Measurements from ENCODE around the gene PDCD10.

Gene PDCD10

DNA sequence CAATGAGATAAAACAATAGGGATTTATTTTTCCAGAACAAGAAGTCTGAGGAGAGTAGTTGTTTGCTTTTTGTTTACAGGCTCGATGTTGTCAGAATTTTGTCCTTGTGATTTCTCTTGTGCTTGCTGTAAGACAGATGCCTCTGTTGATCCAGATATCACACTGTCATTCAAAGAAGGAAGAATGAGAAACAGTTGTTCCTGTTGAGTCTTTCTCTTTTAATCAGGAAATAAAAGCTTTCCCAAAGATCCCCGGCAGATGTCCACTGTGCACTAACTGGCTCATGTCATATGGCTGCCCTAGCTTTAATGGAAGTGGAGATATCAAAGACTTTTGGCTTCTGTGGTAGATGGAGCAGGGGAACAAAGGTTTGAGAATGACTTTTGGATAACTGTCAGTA lies 7.6 kb upstream of the PDCD10 start:
- no peak overlapping the region for H3K27ac Mint-ChIP-seq
- no peak overlapping the region for H3K4me3 Mint-ChIP-seq
- no peaks in the 10 kb centered on the region for H3K27me3 Mint-ChIP-seq (ENCODE audit: low read depth)
- H3K4me1 Mint-ChIP-seq (ENCODE audit: low read depth) = peaks cover 7% of the 10 kb centered on the region
- no peaks in the 10 kb centered on the region for H3K9me3 Mint-ChIP-seq
- H3K36me3 Mint-ChIP-seq (ENCODE audit: low read depth) = no peaks in the 10 kb centered on the region

DNA sequence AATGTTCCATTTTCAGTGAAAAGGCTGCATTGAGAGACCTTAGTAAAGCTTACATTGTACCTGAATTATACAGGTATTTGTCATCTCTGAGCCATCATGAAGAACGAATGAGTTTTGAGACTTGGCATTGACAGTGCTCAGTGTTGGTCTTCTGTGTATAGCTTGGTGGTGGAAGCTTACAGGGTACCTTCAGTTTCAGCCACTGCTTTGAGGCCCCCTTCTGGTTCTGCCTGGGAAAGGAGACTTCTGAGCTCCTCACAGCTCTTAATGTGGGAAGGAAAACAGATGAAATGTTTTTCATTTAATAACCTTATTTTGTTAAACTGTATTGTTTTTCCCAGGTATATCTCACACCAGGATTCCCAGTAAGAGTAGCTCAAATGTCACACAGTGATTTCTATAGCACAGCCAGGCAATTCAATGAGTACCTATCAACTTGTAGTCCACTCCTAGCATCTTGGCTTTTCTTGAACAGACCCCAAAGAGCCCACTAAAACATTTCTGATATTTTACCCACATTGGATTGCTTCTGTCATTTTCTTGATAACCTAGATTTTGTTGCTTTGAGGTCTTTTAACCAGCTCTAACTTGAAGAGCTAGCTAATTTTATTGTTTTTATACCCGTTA lies 6.4 kb upstream of the PDCD10 start:
- H3K9me3 Mint-ChIP-seq = no peaks in the 10 kb centered on the region
- H3K36me3 Mint-ChIP-seq (ENCODE audit: low read depth) = no peaks in the 10 kb centered on the region
- H3K27me3 Mint-ChIP-seq (ENCODE audit: low read depth) = no peaks in the 10 kb centered on the region
- H3K4me1 Mint-ChIP-seq (ENCODE audit: low read depth) = peaks cover 11% of the 10 kb centered on the region
- H3K4me3 Mint-ChIP-seq = no peak overlapping the region
- no peak overlapping the region for H3K27ac Mint-ChIP-seq

DNA sequence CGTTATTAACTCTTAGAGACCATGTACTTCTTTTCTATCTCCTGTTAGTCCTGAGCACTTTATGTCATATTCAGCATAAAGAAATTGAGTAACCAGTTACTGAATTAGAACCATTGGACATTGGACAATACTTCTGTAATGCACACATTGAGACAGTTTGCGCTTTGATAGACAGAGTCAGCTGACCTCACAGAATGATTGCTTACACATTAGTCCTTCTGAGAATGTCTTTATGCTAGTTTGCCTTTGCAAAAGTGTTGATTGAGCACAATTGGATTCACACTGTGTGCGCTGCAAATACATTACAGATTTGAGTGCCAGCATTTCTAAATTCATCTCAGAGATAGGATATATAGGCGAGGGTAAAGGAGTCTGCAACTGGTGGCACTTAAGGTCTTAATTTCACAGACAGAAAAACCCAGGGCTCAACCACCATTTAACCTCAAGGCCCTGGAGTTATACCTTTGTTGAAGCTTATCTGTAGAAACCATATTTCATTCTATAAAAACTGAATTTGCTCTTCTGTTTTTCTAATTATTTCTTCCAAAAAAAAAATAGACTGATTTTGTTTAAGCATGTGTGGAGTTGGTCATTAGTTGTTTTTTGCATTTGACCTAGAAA lies 4.6 kb upstream of the PDCD10 start:
- H3K36me3 Mint-ChIP-seq (ENCODE audit: low read depth) = no peaks in the 10 kb centered on the region
- H3K27ac Mint-ChIP-seq = no peak overlapping the region
- H3K27me3 Mint-ChIP-seq (ENCODE audit: low read depth) = no peaks in the 10 kb centered on the region
- H3K4me1 Mint-ChIP-seq (ENCODE audit: low read depth) = peaks cover 11% of the 10 kb centered on the region
- H3K4me3 Mint-ChIP-seq = no peak overlapping the region
- no peaks in the 10 kb centered on the region for H3K9me3 Mint-ChIP-seq

DNA sequence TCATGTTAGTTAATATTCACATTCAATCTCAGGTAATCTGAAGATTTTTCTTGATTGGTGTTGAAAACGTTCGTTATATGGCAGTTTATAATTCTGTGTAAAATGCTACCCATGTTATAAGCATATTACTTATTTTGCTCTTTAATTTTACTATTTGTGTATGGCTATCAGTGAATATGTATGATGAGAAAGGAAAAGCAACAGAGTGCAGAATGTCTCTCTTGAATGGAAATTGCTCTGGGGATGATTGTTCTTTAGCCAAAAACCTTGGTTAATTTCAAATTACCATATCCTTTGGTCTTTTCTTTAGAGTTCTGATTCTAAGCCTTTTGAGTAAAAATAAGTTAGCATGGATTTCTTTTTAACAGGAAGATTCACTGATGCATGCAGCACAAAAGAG lies 3.3 kb upstream of the PDCD10 start:
- no peaks in the 10 kb centered on the region for H3K27me3 Mint-ChIP-seq (ENCODE audit: low read depth)
- H3K4me3 Mint-ChIP-seq = no peak overlapping the region
- H3K4me1 Mint-ChIP-seq (ENCODE audit: low read depth) = peaks cover 14% of the 10 kb centered on the region
- H3K27ac Mint-ChIP-seq = no peak overlapping the region
- no peaks in the 10 kb centered on the region for H3K9me3 Mint-ChIP-seq
- H3K36me3 Mint-ChIP-seq (ENCODE audit: low read depth) = no peaks in the 10 kb centered on the region

- Mint-ChIP-seq H3K27ac (no peak overlapping the region), H3K27me3 (ENCODE audit: low read depth) (no peaks in the 10 kb centered on the region), H3K4me1 (ENCODE audit: low read depth) (peaks cover 24% of the 10 kb centered on the region), H3K36me3 (ENCODE audit: low read depth) (no peaks in the 10 kb centered on the region), H3K4me3 (peak overlapping the region; percentile 18), H3K9me3 (no peaks in the 10 kb centered on the region)
These were observed 2.3 kb upstream of the PDCD10 start for GRCh38 chr3:167736997-167737396.

DNA sequence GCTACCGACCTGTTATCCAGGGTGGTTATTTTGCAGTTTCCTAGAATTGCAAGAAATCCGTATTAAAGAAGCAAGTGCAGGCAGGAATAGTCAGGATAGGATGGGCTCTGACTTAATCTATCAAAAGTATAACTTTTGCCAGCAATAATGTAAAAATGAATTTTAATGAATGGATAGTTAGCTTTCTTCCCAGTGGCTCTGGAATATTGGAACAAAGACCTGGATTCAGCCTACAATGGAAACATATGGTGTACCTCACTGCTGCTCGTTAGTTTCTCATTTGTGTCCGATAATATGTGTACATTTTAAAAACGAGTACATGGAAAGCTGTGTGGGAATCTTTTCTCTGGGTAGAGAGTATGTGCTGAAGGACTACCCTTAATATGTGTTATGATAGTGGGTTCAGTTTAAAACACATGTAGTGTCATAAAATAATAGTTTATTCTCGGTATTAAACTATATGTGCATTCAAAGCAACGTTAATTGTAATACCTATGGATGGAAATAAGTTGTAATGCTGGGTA lies 1.6 kb upstream of the PDCD10 start:
- no peak overlapping the region for H3K27ac Mint-ChIP-seq

GRCh38 chr3:167735233-167736138 lies 794 bp upstream of the PDCD10 start, which contains the start of gene SERPINI1:
Gene SERPINI1, plus strand, starts transcription at chr3:167735721. Its CDS starts 53,408 bp downstream, at chr3:167789129.
- Mint-ChIP-seq H3K27ac (no peak within 1 kb of the TSS), H3K4me3 (no peak within 1 kb of the TSS), H3K4me1 (ENCODE audit: low read depth) (peaks cover 26% of the 10 kb centered on the region), H3K27me3 (ENCODE audit: low read depth) (no peaks in the 10 kb centered on the region), H3K9me3 (no peaks in the 10 kb centered on the region), H3K36me3 (ENCODE audit: low read depth) (peaks cover 3% of the 10 kb centered on the region)

More for the DNA sequence above, 1.6 kb upstream of the PDCD10 start:
- Mint-ChIP-seq H3K4me1 (ENCODE audit: low read depth) (peaks cover 29% of the 10 kb centered on the region), H3K36me3 (ENCODE audit: low read depth) (peaks cover 3% of the 10 kb centered on the region), H3K4me3 (no peak overlapping the region), H3K9me3 (no peaks in the 10 kb centered on the region), H3K27me3 (ENCODE audit: low read depth) (no peaks in the 10 kb centered on the region)

DNA sequence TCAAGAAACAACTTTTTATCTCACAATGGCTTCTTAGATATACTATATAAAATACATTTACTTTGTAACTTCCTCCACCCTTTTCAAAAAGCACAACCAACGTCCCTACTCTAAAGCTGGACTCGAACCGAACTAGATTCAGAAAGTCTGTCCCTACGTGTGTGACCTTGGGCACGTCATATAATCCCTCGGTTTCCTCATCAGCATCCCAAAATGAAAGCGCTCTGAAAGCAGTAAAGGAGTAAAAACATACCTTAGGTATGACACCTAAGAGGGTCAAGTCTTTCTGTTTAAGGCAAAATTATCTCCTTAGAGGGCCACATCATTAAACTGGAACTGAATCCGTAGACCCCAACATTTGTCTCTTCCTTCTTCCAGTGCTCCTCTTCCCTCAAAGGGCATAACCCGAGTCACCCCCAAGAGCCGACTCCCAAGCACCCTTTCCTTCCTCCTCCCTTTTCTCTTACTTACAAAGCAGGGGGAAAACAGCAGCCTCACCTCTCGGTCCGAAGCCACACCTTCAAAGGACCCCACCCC lies 663 bp downstream of the PDCD10 start:
- H3K36me3 Mint-ChIP-seq (ENCODE audit: low read depth) = peaks cover 3% of the 10 kb centered on the region
- H3K9me3 Mint-ChIP-seq = no peaks in the 10 kb centered on the region
- H3K27ac Mint-ChIP-seq = no peak overlapping the region
- peaks cover 29% of the 10 kb centered on the region for H3K4me1 Mint-ChIP-seq (ENCODE audit: low read depth)
- no peak overlapping the region for H3K4me3 Mint-ChIP-seq
- no peaks in the 10 kb centered on the region for H3K27me3 Mint-ChIP-seq (ENCODE audit: low read depth)

GRCh38 chr3:167732313-167733065 lies 2.2 kb downstream of the PDCD10 start:
- H3K9me3 Mint-ChIP-seq = no peaks in the 10 kb centered on the region
- peak overlapping the region; percentile 55 for H3K4me3 Mint-ChIP-seq
- H3K36me3 Mint-ChIP-seq (ENCODE audit: low read depth) = peaks cover 3% of the 10 kb centered on the region
- peaks cover 34% of the 10 kb centered on the region for H3K4me1 Mint-ChIP-seq (ENCODE audit: low read depth)
- H3K27ac Mint-ChIP-seq = no peak overlapping the region
- H3K27me3 Mint-ChIP-seq (ENCODE audit: low read depth) = no peaks in the 10 kb centered on the region

- Mint-ChIP-seq H3K9me3 (no peaks in the 10 kb centered on the region), H3K27me3 (ENCODE audit: low read depth) (no peaks in the 10 kb centered on the region), H3K4me1 (ENCODE audit: low read depth) (peaks cover 32% of the 10 kb centered on the region), H3K4me3 (peak overlapping the region; percentile 43), H3K27ac (no peak overlapping the region), H3K36me3 (ENCODE audit: low read depth) (peaks cover 3% of the 10 kb centered on the region)
These were observed 3.3 kb downstream of the PDCD10 start for GRCh38 chr3:167731393-167731792.

DNA sequence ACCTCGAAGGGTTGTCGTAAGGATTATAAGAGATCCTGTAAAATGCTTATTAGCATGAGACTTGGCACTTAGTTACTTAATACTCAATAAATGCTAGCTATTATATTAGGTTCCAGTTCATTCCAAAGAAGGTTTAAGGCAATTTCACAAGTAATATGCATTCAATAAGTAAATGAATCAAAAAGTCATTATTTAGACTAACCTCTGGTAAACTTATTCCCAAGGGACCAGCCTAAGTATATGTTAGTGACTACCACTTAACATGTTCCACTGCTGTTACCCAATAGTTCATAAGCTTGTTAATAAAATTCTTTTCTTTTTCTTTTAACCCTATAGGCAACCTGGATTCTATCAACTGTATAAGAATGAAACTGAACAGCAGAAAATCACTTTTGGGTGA lies 5.1 kb downstream of the PDCD10 start:
- Mint-ChIP-seq H3K27me3 (ENCODE audit: low read depth) (no peaks in the 10 kb centered on the region), H3K4me3 (no peak overlapping the region), H3K4me1 (ENCODE audit: low read depth) (peaks cover 31% of the 10 kb centered on the region), H3K27ac (no peak overlapping the region), H3K36me3 (ENCODE audit: low read depth) (peaks cover 3% of the 10 kb centered on the region), H3K9me3 (no peaks in the 10 kb centered on the region)

DNA sequence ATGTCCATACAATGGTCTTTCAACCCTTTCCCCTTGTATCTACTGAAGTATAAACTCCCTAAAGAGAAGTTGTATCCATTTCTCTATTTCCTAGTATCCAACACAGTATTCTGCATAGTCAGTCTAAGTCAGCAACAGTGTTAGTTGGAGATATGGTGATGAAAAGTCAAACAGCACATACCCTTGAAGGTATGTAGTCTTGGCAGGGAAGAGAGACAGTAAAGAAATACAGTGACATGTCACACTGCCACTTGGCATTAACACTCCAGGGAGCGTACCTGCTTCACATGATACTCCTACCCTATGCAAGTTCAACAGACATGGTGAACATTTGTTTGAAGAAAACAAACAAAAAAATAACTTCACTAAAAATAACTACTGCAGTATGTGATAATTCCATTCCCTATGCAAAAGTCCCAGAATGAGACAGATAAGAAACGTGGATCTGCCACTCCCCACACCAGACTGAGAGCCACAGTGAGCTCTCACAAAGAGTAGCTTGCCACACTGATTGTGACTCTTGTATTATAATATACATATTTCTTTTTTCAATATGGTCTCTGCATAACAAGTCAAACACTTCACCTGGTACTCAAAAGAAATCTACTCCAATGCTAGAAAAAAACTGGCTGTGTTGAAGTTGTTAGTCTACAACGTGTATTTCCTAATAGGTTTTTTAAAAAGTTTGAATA lies 5.9 kb downstream of the PDCD10 start:
- Mint-ChIP-seq H3K4me1 (ENCODE audit: low read depth) (peaks cover 36% of the 10 kb centered on the region), H3K27ac (no peak overlapping the region), H3K36me3 (ENCODE audit: low read depth) (peaks cover 3% of the 10 kb centered on the region), H3K9me3 (no peaks in the 10 kb centered on the region), H3K4me3 (no peak overlapping the region), H3K27me3 (ENCODE audit: low read depth) (no peaks in the 10 kb centered on the region)

DNA sequence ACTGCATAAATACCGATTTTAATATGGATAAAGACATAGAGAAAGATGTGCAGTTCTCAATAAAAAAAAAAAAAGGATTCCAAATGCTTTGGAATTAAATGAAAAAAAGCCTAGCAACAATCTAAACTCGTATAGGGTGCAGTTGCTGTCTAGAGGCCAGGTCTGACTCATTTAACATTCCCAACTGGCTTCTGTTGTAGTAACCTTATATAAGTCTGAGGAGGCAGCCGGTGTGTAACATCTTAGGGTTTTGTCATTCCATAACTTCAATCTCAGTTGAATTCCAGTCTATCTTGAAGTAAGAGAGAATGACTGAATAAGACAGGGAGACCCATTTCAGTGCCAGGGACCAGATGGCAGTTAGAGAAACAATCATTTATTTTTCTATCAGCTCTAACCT lies 6.5 kb downstream of the PDCD10 start:
- H3K4me1 Mint-ChIP-seq (ENCODE audit: low read depth) = peaks cover 35% of the 10 kb centered on the region
- H3K9me3 Mint-ChIP-seq = no peaks in the 10 kb centered on the region
- no peak overlapping the region for H3K27ac Mint-ChIP-seq
- no peaks in the 10 kb centered on the region for H3K27me3 Mint-ChIP-seq (ENCODE audit: low read depth)
- H3K36me3 Mint-ChIP-seq (ENCODE audit: low read depth) = peaks cover 3% of the 10 kb centered on the region
- H3K4me3 Mint-ChIP-seq = no peak overlapping the region

All from T-helper 1 cell treated with Interleukin-12 subunit alpha and Interleukin-12 subunit beta and Interleukin-4 antibody, amounts not matched to agents 30 μg/mL and 1 μg/mL, for 36 hours (primary cell).